Measurements from ENCODE around the gene C1QL1. TPM values are rescaled to one million over a fixed set of nuclear protein-coding genes. Genes with fewer than 3 reads are reported as not detected.

Gene C1QL1
- total RNA-seq, 2 donors from 2014 or later: 1.6 to 3.6 TPM

- peaks cover 0 to 29% of the 10 kb centered on the region in 2 donors for H3K4me1 ChIP-seq
- H3K36me3 ChIP-seq: no peaks in the 10 kb centered on the region
- no peaks in the 10 kb centered on the region for H3K27me3 ChIP-seq
- DNase-seq (ENCODE audit: low spot score): no peak
- no peak for TF ChIP-seq CTCF (IDR thresholded peaks at IDR 0.05)
- no peaks in the 10 kb centered on the region for H3K9me3 ChIP-seq
- H3K27ac ChIP-seq: no peak overlapping the region
- no peak overlapping the region for H3K4me3 ChIP-seq
These were observed 55.1 kb downstream of the C1QL1 start for GRCh38 chr17:44912763-44913544.

GRCh38 chr17:44911133-44912001 is 56.7 kb downstream of the C1QL1 start:
- peak overlapping the region in 1 of 2 donors; percentile 43 for H3K27ac ChIP-seq
- TF ChIP-seq CTCF (IDR thresholded peaks at IDR 0.05): peak; percentile 35 to 66
- no peaks in the 10 kb centered on the region for H3K36me3 ChIP-seq
- H3K4me1 ChIP-seq: peaks cover 0 to 18% of the 10 kb centered on the region in 2 donors
- H3K27me3 ChIP-seq: no peaks in the 10 kb centered on the region
- H3K4me3 ChIP-seq: peak overlapping the region; percentile 23 to 39
- DNase-seq (ENCODE audit: low spot score): peak; percentile 63
- no peaks in the 10 kb centered on the region for H3K9me3 ChIP-seq

- no peaks in the 10 kb centered on the region for H3K36me3 ChIP-seq
- TF ChIP-seq CTCF (IDR thresholded peaks at IDR 0.05): no peak
- H3K27me3 ChIP-seq: no peaks in the 10 kb centered on the region
- H3K4me3 ChIP-seq: peak overlapping the region in 1 of 2 donors; percentile 39
- H3K4me1 ChIP-seq: peaks cover 0 to 12% of the 10 kb centered on the region in 2 donors
- no peak for DNase-seq (ENCODE audit: low spot score)
- H3K9me3 ChIP-seq: no peaks in the 10 kb centered on the region
- no peak overlapping the region for H3K27ac ChIP-seq
These were observed 57.6 kb downstream of the C1QL1 start for GRCh38 chr17:44910231-44911106.

Small RNA genes within 50 kb of the gene (microRNA-seq; reads per million reads assigned to microRNA genes)
- gene MIR6783 (ENCODE audit: borderline number of aligned reads in 2 of 2, borderline replicate concordance in 1 of 2): 0 reads per million in 2 donors

Other genes with a start within 250 kb of the C1QL1 start
- gene ADAM11, start 209.3 kb downstream of the C1QL1 start, total RNA-seq: 10 to 100 TPM in 1 of 2 donors, 1 to 10 TPM in 1; 6.8 to 19.9 TPM
- 10 to 100 TPM; 25.8 to 41.8 TPM for gene GJC1, start 138.0 kb downstream of the C1QL1 start, total RNA-seq
- 10 to 100 TPM in 1 of 2 donors, not detected in 1; 19.0 TPM for gene HIGD1B, start 120.4 kb downstream of the C1QL1 start, total RNA-seq
- gene EFTUD2, start 68.9 kb downstream of the C1QL1 start, total RNA-seq: 10 to 100 TPM; 36.8 to 36.9 TPM
- gene GFAP, start 52.8 kb downstream of the C1QL1 start, total RNA-seq: 1 to 10 TPM; 4.6 to 5.3 TPM
- under 1 TPM; 0.12 to 0.44 TPM for gene KIF18B, start 20.5 kb downstream of the C1QL1 start, total RNA-seq
- 10 to 100 TPM; 37.3 to 46.1 TPM for gene DCAKD, start 83.3 kb upstream of the C1QL1 start, total RNA-seq
- 10 to 100 TPM; 44.6 to 52.7 TPM for gene NMT1, start 93.0 kb upstream of the C1QL1 start, total RNA-seq
- 100 to 1,000 TPM; 102 to 156 TPM for gene PLCD3, start 164.2 kb upstream of the C1QL1 start, total RNA-seq
- 1 to 10 TPM; 9.0 to 9.4 TPM for gene ACBD4, start 167.4 kb upstream of the C1QL1 start, total RNA-seq
- 10 to 100 TPM; 16.4 to 31.1 TPM for gene HEXIM1, start 180.2 kb upstream of the C1QL1 start, total RNA-seq
- gene HEXIM2, start 193.6 kb upstream of the C1QL1 start, total RNA-seq: 1 to 10 TPM; 3.1 to 6.8 TPM